Fibroblast of skin of left quadriceps (primary cell): ENCODE measurements around the gene PDE4D.

Source experiments
- DNase-seq, 2 experiments: peaks; one replicate each; pipeline ENCODE4 v3.0.0-alpha.2; 2013; ENCODE audit warnings: low read depth in 2 of 2

Gene PDE4D

DNA sequence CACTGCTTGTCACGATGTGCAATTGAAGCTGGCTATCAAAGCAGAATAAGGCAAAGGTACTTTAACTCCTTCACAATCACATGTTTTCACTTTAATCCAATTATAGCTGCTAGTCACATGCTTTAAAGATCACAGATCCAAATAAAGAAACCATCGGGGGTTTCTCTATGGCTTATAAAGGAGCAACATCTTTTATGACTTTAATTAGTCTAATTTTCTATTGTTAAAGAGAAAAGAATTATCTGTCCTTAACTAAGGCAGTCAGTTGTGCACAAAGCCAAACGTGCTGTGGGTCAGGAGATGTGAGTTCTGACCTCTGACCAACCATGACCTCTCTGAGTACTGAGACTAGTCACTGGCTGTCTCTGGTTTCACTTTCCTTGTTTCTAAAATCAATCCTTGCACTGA is 749.6 kb downstream of the PDE4D start:
- DNase-seq: no peak

DNA sequence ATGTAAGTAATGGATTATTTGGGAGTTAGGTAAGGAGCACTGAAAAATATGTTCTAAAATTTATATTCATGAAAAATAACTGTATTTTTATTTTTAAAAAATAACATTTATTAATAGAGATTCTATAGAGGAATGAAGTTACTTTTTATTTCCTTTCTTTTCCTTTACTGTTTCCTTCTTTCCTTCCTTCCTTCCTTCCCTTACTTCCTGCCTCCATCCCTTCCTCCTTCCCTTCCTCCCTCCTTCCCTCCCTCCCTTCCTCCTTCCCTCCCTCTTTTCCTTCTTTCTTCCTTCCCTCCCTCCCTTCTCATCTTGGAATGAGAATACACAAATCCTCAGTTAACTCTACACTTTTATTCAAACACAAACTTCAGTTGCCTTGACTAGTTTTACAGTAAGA is 750.6 kb downstream of the PDE4D start:
- DNase-seq: no peak

DNA sequence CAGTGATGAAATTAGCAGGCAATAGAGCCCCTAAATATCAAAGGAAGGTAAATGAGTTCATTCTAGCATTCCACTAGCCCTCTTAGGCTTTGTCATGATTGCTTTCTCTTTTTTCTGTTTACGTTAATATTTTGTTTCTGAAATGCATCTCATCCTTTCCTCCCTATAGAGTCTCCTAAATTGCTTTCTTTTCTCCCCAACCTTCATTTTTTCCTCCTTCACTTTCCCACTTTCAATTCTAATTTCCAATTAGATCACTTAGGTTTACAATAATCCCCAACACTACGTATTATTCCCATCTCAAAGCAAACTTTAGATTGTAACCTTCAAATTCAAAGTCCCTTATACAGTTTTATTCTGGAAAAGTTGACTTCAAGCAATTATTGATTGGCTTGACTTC is 751.4 kb downstream of the PDE4D start:
- DNase-seq: no peak

DNA sequence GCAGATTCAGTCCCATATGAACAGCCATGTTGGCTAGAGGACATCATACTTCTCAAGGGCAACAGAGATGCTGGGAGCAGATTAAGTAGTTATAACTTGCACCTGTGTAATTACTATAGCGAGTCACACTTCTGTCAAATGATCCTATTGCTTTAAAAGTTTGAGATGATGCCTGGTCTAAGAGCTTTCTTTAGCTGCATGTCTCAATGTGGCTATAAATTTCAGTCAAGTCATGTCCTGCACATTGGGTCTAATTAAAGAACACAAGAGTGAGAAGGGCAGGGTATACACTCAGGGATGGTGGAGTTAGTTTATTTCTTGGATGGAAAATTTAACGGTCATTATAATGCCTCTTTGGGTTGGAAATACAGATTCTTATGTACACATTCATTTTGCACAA is 753.4 kb downstream of the PDE4D start:
- DNase-seq: no peak

DNA sequence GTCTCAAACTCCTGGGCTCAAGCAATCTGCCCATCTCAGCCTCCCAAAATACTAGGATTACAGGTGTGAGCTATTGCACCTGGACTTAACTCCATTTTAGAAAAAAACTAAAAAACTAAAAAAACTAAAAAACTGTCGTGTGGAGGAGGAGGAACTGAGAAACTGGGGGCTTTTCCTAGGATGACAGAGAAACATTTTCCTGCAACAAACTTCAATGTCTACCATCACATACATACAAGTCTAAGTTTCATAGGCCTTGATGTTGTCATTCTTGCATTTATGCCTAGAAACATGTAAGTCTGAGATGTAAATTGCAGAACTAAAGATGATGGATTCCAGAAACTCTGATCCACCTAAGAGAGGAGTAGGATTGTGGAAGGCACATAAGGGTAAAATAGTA is 753.8 kb downstream of the PDE4D start:
- DNase-seq: no peak

DNA sequence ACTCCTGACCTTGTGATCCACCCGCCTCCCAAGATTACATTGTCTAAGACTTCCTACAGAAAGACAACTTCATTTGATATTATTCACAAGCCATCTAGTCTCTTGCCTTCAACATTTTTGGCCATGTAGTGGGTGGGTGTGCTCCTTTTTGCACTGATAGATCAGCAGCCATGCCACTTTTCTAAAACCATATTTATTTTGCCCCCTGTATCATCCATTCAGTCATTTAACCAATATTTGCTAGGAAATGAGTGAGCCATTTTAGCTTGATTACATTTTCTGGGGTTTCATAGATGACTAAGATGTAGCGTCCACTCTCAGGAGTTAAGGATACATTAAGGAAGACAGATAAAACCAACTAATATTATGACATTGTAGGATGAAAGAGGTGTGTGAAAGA is 755.0 kb downstream of the PDE4D start:
- no peak for DNase-seq

DNA sequence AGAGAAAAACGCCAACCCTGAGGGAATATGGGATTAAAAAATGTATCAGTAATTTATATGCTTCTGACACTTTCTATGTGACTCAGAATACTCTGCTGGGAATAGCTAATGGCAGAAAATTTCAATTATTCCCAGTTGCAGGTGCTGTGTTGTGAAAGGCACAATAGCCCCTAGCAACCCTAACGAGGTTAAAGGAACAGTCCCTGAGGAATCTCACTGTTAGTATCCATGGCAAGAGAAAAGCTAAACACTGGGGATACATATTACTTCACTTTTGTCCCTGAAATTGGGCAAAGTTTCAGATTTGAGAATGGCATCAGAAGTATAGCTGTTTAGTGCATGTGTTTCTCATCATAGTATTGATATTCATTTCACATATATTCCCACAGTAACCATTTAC is 755.7 kb downstream of the PDE4D start:
- no peak for DNase-seq

DNA sequence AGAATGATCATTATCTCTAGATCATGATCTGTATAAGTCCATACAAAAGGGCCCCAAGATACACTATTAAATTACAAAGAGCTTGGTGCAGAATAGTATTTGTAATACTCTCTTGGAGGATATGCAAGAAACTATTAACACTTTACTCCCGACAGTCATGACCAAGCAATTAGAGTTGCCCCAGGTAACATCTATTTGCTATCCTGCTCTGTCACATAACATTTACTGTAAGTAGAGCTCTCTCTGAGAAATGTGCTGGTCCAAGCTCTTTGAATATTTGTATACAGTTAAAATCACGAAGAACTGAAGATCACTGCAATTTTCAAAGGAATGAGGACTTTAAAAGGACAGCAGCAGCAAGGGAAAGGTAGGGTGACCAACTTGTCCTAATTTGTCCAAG is 757.0 kb downstream of the PDE4D start:
- DNase-seq: no peak

DNA sequence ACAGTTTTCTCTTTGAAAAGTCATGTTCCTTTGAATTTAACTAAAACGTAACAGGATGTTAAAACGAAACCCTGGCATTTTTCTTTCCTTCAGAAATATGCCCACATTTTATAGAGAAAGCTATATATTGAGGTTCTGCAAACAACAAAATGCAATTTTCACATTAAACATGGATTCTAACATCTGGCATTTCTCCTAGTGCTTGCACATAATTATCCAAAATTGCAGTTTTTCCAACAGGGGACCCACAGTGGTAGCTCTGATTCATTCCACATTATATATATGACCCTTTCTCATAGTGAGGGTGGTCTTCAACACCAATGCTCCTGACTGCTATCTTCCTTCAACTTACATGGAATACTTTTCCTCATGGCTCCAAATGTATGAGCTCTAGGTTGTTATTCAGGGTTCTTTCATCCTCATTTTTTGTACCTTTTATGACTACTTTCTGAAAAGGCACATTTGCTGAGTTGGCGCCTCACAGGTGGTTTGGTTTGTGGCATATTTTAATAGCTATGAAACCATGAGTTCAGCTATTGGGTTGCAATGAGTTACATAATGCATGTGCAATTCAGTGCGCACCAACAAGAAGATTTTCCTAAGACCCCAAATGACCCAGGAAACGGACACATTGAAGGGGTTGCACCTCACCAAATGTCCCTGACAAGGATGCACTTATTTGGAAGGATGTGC is 758.9 kb downstream of the PDE4D start:
- DNase-seq: no peak

DNA sequence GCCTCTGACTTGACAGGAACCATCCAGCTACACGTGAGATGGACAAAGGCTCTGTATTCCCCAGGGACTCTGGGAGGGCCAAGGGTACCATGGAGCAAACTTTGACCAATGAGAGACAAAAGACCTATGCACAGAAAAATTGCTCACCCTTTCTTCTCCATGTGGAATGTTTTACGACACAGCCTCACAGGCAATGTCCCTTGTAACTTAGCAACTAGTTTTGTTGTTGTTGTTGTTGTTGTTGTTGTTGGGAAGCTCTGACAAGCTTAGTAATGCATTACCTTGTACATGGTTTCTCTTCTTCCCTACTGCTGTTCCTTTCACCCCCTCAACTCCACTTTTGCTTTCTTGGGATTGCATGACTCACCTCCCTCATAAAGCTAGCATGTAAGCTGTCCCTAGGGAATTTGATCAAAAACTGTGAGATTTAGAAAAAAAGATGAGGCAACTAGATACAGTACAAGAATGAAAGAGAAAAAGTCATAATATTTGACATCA is 759.7 kb downstream of the PDE4D start:
- peak; percentile 93 to 95 for DNase-seq

DNA sequence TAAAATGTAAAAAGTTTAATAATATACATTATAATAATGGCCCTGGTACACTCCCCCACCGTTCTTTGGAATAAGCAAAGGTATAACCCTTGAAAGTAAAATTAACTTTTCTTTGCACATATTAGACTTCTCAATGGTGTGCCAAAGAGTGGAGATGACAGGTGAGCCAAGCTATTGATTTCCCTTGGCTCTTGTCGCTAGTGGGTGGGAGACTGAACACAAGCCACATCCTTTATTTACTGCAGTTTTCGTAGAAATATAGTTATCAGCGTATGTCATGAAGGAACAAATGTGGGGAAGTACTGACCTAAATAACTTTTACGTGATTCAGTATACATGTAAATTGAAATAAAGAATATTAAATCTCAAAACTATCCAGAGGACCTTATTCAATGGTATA is 761.4 kb downstream of the PDE4D start:
- DNase-seq: no peak

DNA sequence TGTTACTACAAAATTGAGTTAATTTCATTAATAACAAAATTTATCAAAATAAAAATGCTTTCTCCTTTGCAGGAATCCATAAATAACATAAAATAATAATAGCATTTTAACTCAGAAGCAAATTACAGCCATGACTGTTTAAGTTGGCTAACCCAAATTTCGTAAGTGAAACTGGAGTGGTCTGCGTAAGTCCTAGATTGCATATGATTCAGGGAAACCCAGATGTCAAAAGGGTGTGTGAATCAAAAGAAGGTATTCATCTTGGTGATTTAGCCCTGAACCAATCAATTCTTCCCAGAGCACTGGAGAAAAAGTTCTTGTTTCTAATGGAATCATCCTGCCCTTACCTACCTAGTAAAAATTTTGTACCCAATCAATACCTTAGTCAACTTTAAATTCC is 763.1 kb downstream of the PDE4D start:
- no peak for DNase-seq

DNA sequence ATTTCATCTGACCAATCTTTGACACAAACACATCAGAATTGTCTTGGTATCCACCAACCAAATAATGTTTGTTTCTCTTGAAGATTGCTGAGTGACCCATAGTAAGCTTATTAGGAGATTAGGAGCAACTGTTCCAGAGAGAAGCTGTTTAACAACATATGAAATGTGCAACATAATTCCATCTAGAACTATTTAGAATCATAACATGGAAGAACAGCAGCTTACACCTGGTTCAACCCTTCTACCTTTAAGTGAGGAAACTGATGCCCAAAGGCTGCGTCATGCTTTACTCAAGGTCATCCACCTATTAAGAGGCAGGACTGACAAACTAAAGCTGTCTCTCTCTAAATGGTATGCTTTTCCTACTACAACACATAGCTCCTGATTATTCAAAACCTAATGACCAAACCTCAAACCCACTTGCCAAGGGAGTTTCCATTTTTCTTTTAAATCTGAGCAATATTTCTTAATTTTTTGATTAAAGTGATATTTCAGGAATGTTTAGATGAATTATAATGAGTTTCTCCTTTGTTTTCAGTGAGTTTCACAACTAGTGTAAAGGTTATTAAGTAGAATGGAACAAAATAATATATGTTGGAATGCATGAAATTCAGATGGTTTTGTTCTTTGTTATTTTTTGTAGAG is 764.8 kb downstream of the PDE4D start:
- DNase-seq: no peak

DNA sequence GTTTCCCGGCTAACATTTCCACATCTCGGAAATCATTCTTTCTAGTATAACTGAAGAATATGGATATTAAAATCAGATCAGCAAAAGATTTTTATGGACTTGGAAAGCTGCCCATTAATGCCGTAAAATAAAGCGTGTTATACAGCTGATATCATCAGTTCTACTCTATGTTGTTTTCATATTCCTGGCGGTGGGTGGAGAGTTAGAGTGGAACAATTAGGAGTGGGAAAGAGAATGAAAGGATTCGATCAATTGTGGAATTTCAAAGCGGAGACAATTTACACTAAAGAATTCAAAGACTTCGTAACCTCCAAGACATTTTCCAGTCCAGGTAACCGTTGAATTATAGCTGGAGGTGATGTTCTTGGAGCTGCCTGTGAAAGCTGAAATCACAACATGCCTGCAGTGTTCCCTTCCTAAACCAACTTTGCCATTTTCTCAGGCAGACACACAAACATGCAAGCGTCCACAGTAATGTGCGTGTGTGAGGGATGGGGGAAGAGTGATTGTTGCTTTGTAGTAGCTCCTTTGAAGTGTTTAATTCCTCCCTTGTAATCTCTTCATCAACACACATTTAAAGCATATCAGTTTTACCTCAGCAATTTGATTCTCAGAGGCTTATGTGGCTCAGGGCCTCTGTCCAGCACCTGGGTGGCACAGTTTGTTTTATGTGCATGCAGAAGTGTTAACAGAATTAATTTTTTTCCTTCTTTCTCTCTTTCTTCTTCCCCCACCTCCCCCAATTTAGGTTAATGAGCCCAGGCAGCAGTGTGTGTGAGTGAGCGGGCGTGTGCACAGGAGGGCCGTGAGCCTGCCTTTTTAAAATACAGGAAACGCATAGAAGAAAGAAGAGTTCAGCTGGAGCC is 766.6 kb downstream of the PDE4D start:
- peak; percentile 73 to 74 for DNase-seq

DNA sequence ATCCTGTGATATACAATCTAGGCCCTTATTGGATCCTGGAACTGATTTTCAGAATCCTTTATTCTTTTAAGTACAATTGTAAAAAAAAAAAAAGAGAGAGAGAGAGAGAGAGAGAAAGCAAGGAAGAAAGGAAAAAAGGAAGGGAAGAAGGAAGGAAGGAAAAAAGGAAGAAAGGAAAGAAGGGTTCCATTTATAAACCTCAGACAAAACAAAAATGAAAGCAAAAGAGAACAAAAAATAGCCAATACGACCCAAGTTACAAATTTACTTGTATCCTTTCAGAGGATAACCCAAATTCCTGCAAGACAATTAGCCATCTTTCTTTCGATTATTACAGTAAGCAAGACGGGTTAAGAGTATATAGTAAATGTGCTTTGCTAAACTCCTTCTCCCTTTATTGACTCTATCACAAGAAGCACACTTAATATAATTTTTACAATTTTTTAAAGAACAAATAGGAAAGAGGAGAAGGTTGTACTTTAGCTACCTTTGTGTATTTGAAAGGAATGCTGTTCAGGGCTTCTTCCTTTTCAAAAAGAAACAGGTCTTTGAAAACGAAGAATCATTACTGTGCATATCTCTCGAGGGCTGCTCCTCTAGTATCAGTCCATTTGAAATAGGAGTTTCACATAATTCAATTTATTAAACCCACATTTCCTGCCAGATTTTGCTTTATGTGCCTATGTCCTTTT is 767.4 kb downstream of the PDE4D start:
- no peak for DNase-seq

DNA sequence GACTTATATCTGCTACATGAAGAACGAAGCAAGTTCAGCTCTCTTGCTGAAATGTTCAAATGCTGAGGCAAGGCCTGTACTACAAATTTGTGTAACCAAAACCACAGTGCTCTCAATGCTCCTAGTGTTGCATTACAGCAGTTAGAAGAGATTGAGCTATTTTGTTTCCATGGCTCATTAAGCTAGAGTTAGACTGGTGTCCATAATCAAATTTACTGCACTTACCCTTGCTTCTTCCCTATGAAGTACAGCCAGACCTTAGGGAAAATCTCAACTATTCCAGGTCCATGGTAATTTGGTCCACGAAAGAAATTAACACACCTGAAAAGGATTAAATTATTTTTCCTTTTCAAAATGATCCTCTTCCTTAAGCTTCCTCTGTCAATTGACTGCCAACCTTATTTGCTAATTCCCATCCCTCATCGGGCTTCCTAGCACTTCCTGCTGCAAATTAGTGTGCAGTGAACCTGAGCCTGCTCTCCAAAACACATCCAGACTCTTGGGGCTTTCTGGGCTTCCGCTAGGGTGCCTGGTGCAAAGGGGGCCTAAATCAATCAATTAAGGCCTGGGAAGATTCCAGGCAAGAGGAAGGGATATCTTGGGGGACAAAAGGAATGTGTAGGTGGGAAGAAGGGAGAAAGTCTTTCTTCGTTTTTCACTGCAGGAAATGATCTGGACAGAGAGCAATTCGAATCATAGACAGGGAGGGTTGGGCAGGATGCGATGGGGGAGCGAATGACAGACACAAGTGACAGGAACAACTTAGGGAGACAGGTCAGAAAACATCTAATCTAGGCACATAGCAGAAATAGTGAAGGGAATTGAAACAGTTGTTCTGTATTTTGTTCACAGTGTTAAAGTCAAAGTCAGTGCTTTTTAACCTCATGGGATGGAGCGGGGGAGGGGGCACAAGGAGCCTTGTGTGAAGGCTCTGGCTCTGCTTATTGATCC is 768.2 kb downstream of the PDE4D start:
- DNase-seq: no peak

DNA sequence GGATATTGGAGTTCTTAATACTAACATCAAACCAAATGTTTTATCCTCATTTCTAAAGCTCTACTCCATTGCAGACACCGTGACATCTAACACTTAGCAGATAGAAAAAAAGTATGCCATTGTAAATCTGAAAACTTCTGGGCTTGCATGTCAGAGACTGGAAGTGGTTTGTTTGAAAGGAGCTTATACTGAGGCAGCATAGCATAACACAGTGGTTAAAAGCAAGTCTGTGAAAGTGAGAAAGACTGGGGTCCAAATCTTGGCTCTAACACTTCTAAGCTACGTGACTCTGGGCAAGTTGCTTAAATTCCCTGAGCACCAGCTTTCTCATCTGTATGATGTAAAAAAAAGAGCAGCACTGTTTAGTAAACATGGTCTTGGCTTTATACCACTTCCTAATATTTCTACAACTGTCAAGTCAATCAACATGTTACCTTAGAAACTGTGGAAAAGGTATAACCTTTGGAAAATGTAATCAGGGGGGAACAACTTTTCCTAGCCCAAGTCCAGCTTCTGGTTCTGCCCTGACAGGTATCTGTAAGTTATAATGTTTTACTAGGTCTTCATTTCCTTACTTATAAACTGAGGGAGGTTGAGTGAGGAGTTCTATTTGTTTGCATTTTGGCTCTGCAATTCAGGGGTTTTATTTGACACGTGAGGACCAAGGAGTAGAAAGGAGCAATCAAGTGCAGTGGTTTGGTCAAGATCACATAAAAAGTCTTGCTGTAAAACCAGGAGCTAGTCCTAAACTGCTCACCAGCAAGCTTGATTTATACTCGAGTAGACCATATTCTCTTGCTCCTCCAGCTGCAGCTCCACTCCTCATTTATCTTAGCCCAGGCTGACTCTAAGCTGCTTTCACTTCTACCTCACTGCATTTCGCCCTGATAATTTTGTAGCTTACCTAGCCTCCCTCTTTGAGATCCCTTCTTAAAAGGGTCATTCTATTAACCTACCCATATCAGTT is 769.6 kb downstream of the PDE4D start:
- no peak for DNase-seq

DNA sequence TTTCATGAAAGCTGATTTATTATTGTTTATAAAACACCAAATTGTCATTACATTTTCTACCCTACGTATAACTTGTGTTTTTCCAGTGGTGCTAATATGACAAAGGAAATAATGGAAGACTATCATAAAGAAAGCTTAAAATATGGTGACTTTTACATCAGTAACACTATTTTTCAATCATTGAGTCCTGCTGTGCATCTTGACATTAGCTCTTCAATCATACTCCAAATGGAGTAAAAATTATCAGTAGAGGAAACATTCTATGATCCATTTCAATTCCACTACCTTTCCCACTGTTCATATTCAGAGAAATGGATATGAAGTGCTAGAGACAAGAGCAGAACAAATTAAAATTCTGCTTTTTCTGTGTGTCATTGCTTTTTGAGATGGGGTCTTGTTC is 774.0 kb downstream of the PDE4D start:
- DNase-seq: no peak

DNA sequence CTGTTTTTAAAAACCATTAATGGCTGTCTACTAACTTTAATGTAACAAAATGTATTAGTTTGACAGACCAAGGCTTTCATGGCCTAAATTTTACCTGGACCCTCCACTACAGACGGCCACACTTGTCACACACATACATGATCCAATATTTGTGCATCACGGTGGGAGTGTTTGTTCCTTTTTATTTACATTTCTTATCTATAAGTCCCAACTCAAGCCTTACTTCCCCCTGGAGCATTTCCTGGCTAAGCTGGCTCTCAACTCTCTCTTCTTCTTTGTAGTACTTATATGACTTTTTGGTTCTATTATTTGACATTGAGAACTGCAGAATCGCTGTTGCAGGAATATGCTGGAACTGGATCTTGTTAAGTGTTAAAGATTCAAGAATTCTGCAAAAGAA is 776.2 kb downstream of the PDE4D start:
- DNase-seq: no peak
